Lower leg skin (tissue), 4 donors: ENCODE measurements around the gene CLEC19A. TPM values are rescaled to one million over a fixed set of nuclear protein-coding genes. Genes with fewer than 3 reads are reported as not detected.

ENCODE experiments used
- DNase-seq, 2 donors: peaks; one replicate each; pipeline ENCODE4 v3.0.0-alpha.2; 2019; ENCODE audit warnings: low spot score in 2 of 2
- H3K4me3 ChIP-seq: fragments of 200-600 bp; sonication (generic); 2 replicates; pipeline ENCODE4 v1.5.1; 2017; ENCODE audit warnings: mild to moderate bottlenecking, low read depth; ENCODE audit not compliant: poor library complexity, severe bottlenecking
- CTCF ChIP-seq, 3 donors: fragments of 450-650 bp; IDR thresholded peaks; one replicate each; pipeline ENCODE4 v1.5.1; 2016; ENCODE audit warnings: antibody characterized with exemption in 3 of 3, mild to moderate bottlenecking in 3 of 3, moderate library complexity in 2 of 3
- POLR2A ChIP-seq, 2 donors: fragments of 450-650 bp; IDR thresholded peaks; one replicate each; pipeline ENCODE4 v1.6.1; 2016 to 2017; ENCODE audit warnings: antibody characterized with exemption in 2 of 2, mild to moderate bottlenecking in 1 of 2, moderate library complexity in 1 of 2
- WGBS, 2 donors: methylation state at CpG; one replicate each; pipeline ENCODE4 v1.1.5; 2018; 5-methylcytosine and 5-hydroxymethylcytosine counted together
- intact Hi-C: fragments of 100-400 bp; cut with DNase I; formaldehyde crosslinking; loops from one replicate; pipeline ENCODE4 v1.15.0; 2023; ENCODE audit warnings: low total_unique reads
- total RNA-seq, 4 donors: library from RNA; depleted of rRNA; stranded (reverse); fragments of >200 nt; gene quantifications; one replicate each; pipeline ENCODE4 v1.1.0, GENCODE V29; 2016

The CLEC19A gene
- total RNA-seq, 4 donors from 2014 or later, result not detected

GRCh38 chr16:19286827-19287226 lies 1.3 kb downstream of the CLEC19A start:
- no peak for DNase-seq
- 92 to 93% methylated on average over 2 of the region's 2 CpGs for WGBS, 2 donors
- no peak overlapping the region for H3K4me3 ChIP-seq
- intact Hi-C loops, result no loop called here
- TF ChIP-seq CTCF (IDR thresholded peaks at IDR 0.05) (no peak), POLR2A (IDR thresholded peaks at IDR 0.05) (no peak)

GRCh38 chr16:19287241-19287640 lies 1.7 kb downstream of the CLEC19A start:
- no peak overlapping the region for H3K4me3 ChIP-seq
- intact Hi-C loops, result no loop called here
- DNase-seq, result no peak
- TF ChIP-seq CTCF (IDR thresholded peaks at IDR 0.05), result no peak
- no peak for TF ChIP-seq POLR2A (IDR thresholded peaks at IDR 0.05)
- WGBS, 2 donors, result 83 to 89% methylated on average over 4 of the region's 4 CpGs

GRCh38 chr16:19288872-19289799 lies 3.6 kb downstream of the CLEC19A start:
- no peak for DNase-seq
- TF ChIP-seq CTCF (IDR thresholded peaks at IDR 0.05), result no peak
- TF ChIP-seq POLR2A (IDR thresholded peaks at IDR 0.05), result no peak
- 80 to 85% methylated on average over 7 of the region's 7 CpGs for WGBS, 2 donors
- no peak overlapping the region for H3K4me3 ChIP-seq
- intact Hi-C loops, result no loop called here

- DNase-seq, result no peak
- intact Hi-C loops, result no loop called here
- WGBS, 2 donors, result 56 to 66% methylated on average over 7 of the region's 7 CpGs
- no peak overlapping the region for H3K4me3 ChIP-seq
- TF ChIP-seq CTCF (IDR thresholded peaks at IDR 0.05), result no peak
- TF ChIP-seq POLR2A (IDR thresholded peaks at IDR 0.05), result no peak
These were observed 4.4 kb downstream of the CLEC19A start for GRCh38 chr16:19289811-19290485.

GRCh38 chr16:19290860-19291259 lies 5.3 kb downstream of the CLEC19A start:
- H3K4me3 ChIP-seq, result no peak overlapping the region
- intact Hi-C loops, result no loop called here
- no peak for DNase-seq
- TF ChIP-seq CTCF (IDR thresholded peaks at IDR 0.05), result no peak
- TF ChIP-seq POLR2A (IDR thresholded peaks at IDR 0.05), result no peak
- 82 to 88% methylated on average over 2 of the region's 2 CpGs for WGBS, 2 donors
